ENCODE results near the gene SPEF1. TPM values are rescaled to one million over a fixed set of nuclear protein-coding genes. Genes with fewer than 3 reads are reported as not detected.

Gene SPEF1
- total RNA-seq, 1 experiment from 2014 or later = 0.24 TPM

DNA sequence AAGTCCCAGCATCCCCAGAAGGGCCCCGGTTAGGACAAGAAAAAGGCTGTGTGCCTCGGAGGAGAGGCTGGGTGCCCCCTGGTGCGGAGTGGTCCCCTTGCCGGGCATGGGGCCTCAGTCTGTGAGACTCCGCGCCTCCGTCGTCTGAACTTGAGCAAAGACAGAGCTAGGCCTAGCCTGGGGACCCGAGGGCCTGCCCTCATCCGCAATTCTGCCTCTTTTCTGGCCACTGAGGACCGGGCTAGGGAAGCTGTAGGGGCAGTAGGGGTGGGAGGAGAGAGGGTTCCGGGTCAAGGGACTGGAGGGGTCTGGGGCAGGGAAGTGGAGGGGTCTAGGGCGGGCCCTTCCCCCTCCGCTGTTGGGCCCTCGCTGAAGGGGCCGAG is 49.3 kb downstream of the SPEF1 start:
- Histone ChIP-seq H2BK15ac (ENCODE audit: low read depth, low read length) (no peak overlapping the region), H3K56ac (ENCODE audit: insufficient read length, low read depth, low read length) (no peak overlapping the region), H4K20me1 (ENCODE audit: control insufficient read depth, insufficient read depth, insufficient read length) (no peaks in the 10 kb centered on the region), H3K27me3 (ENCODE audit: insufficient read depth, low read length) (no peaks in the 10 kb centered on the region; the same call in 1 of the 2 replicates), H3K9me3 (ENCODE audit: control insufficient read depth, low read depth, low read length) (no peaks in the 10 kb centered on the region), H3K9ac (ENCODE audit: extremely low read depth, insufficient read length, low read length) (no peak overlapping the region), H3K79me1 (ENCODE audit: insufficient read depth, low read depth, low read length, poor library complexity, severe bottlenecking) (no peaks in the 10 kb centered on the region), H2BK12ac (ENCODE audit: insufficient read length, low read depth, low read length) (peak overlapping the region; percentile 51), H2AFZ (ENCODE audit: low read length) (no peak overlapping the region), H3K23ac (ENCODE audit: insufficient read length, low read depth, low read length) (no peak overlapping the region), H2BK120ac (ENCODE audit: low read depth, low read length, poor library complexity, severe bottlenecking) (no peak overlapping the region), H3K14ac (ENCODE audit: insufficient read depth, low read length) (no peak overlapping the region), H4K91ac (ENCODE audit: insufficient read length, low read depth, low read length) (no peak overlapping the region), H3K4me1 (ENCODE audit: insufficient read depth, low read length) (no peaks in the 10 kb centered on the region), H2BK20ac (ENCODE audit: low read depth, low read length, poor library complexity, severe bottlenecking) (no peak overlapping the region), H4K5ac (ENCODE audit: insufficient read length, low read depth, low read length) (no peak overlapping the region), H3K4ac (ENCODE audit: low read depth, low read length) (no peak overlapping the region), H4K8ac (replicated peaks; ENCODE audit: insufficient read length, low read depth, low read length) (no peak overlapping the region), H2AK5ac (ENCODE audit: insufficient read length, low read length) (no peak overlapping the region), H3K79me2 (ENCODE audit: insufficient read depth, low read length) (no peaks in the 10 kb centered on the region), H3K4me2 (ENCODE audit: insufficient read depth, insufficient read length, low read length) (no peak overlapping the region), H3K27ac (ENCODE audit: insufficient read length, low read depth, low read length) (no peak overlapping the region), H3T11ph (ENCODE audit: low read length) (no peak overlapping the region), H3K18ac (ENCODE audit: insufficient read length, low read depth, low read length) (peak overlapping the region; percentile 46), H2BK5ac (ENCODE audit: insufficient read length, low read length) (no peak overlapping the region), H3K23me2 (ENCODE audit: insufficient read length, low read depth, low read length, poor library complexity, severe bottlenecking) (no peaks in the 10 kb centered on the region)
- Mint-ChIP-seq H3K4me1 (peaks cover 5 to 31% of the 10 kb centered on the region in 2 experiments), H3K27ac (no peak overlapping the region), H3K27me3 (ENCODE audit: low read depth) (peaks cover 66% of the 10 kb centered on the region), H3K9me3 (no peaks in the 10 kb centered on the region; a peak in 1 of 5 replicates), H3K36me3 (ENCODE audit: insufficient read depth in 1 of 3, low read depth in 3 of 3) (no peaks in the 10 kb centered on the region), H3K4me3 (0 out of 5 replicates have a peak overlapping the region, but pooled peaks of 1 of the 2 experiments have one; percentile 38)
- DNase-seq = peak; percentile 46
- TF ChIP-seq, protein P1, sequence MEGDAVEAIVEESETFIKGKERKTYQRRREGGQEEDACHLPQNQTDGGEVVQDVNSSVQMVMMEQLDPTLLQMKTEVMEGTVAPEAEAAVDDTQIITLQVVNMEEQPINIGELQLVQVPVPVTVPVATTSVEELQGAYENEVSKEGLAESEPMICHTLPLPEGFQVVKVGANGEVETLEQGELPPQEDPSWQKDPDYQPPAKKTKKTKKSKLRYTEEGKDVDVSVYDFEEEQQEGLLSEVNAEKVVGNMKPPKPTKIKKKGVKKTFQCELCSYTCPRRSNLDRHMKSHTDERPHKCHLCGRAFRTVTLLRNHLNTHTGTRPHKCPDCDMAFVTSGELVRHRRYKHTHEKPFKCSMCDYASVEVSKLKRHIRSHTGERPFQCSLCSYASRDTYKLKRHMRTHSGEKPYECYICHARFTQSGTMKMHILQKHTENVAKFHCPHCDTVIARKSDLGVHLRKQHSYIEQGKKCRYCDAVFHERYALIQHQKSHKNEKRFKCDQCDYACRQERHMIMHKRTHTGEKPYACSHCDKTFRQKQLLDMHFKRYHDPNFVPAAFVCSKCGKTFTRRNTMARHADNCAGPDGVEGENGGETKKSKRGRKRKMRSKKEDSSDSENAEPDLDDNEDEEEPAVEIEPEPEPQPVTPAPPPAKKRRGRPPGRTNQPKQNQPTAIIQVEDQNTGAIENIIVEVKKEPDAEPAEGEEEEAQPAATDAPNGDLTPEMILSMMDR (conservative IDR thresholded peaks at IDR 0.05) = no peak
- no CpG with 5 or more reads among the region's 16 CpGs for WGBS (ENCODE audit: extremely low coverage, insufficient read length, low lambda C conversion rate)

Data from H9 (cell line).